Endothelial cell of umbilical vein (primary cell): Measurements from ENCODE around the gene PIGO. TPM values are rescaled to one million over a fixed set of nuclear protein-coding genes. Genes with fewer than 3 reads are reported as not detected.

Experiments
- BruUV-seq: library from RNA; stranded (reverse); fragments of 400-500 nt; replicated peaks from 2 replicates; lab custom pipeline; 2021; lab: Mats Ljungman, UMichigan
- CTCF ChIA-PET: fragments of 300-600, 350-600 bp; sonication (Branson Sonifier 250); formaldehyde crosslinking; loops from one replicate; lab custom pipeline; 2021; ENCODE audit warnings: antibody characterized with exemption, inconsistent platforms; lab: Charles Lee
- POLR2A ChIA-PET: fragments of 300-600, 350-600 bp; sonication (Branson Sonifier 250); formaldehyde crosslinking; loops from one replicate; lab custom pipeline; 2021; ENCODE audit warnings: antibody characterized with exemption, inconsistent platforms; lab: Charles Lee
- DNase-seq: peaks from one replicate; pipeline ENCODE4 v3.0.0-alpha.2; 2011; ENCODE audit warnings: low read depth, low spot score
- FAIRE-seq: peaks from 2 replicates; lab custom pipeline; 2011; peaks lifted over from hg19 to GRCh38; lab: Jason Lieb, UNC
- H2AFZ ChIP-seq: 2 replicates; pipeline ENCODE4 v1.6.0; 2012; ENCODE audit warnings: low read depth, low read length, control low read depth, inconsistent platforms
- H3K27ac ChIP-seq: 2 replicates; pipeline ENCODE4 v1.5.1; 2011; ENCODE audit warnings: low read depth, mild to moderate bottlenecking, control low read depth, low read length, moderate library complexity; ENCODE audit not compliant: insufficient read depth
- H3K27me3 ChIP-seq, 2 experiments: 2 replicates each; pipeline versions ENCODE4 v1.6.0 to v1.6.1; 2011; ENCODE audit warnings: low read length in 2 of 2, mixed read lengths in 1 of 2; ENCODE audit not compliant: control insufficient read depth in 2 of 2, insufficient read depth in 2 of 2
- H3K36me3 ChIP-seq, 2 experiments: 2 replicates in 1 of 2; 3 replicates in 1 of 2; pipeline ENCODE4 v1.5.1; 2011; ENCODE audit warnings: low read length in 2 of 2, mild to moderate bottlenecking in 1 of 2, moderate library complexity in 1 of 2; ENCODE audit not compliant: control insufficient read depth in 2 of 2, insufficient read depth in 2 of 2; ENCODE audit errors: extremely low read depth in 1 of 2
- H3K4me1 ChIP-seq: 3 replicates; pipeline ENCODE4 v1.5.1; 2011; ENCODE audit warnings: mild to moderate bottlenecking, low read length; ENCODE audit not compliant: control insufficient read depth, insufficient read depth; ENCODE audit errors: extremely low read depth
- H3K4me2 ChIP-seq: 2 replicates; pipeline ENCODE4 v1.6.1; 2011; ENCODE audit warnings: low read length, control low read depth, mixed read lengths; ENCODE audit not compliant: insufficient read depth
- H3K4me3 ChIP-seq, 3 experiments: fragments of 200-600 bp in 1 of 3; sonication (generic), shearing (Covaris generic) in 1 of 3; replicated peaks in 1 of 3; 2 replicates each; pipeline ENCODE4 v1.5.1; 2011 to 2016; ENCODE audit warnings: control low read depth in 3 of 3, low read length in 3 of 3, mild to moderate bottlenecking in 2 of 3, inconsistent platforms in 1 of 3, low read depth in 1 of 3, moderate library complexity in 1 of 3; ENCODE audit not compliant: insufficient read depth in 1 of 3
- H3K79me2 ChIP-seq: 2 replicates; pipeline ENCODE4 v1.6.0; 2012; ENCODE audit warnings: low read length, inconsistent platforms; ENCODE audit not compliant: control insufficient read depth, insufficient read depth
- H3K9ac ChIP-seq: replicated peaks from 2 replicates; pipeline ENCODE3; 2011; ENCODE audit warnings: low read length, control low read depth; ENCODE audit not compliant: insufficient read depth; ENCODE audit errors: extremely low read depth
- H3K9me1 ChIP-seq: replicated peaks from 3 replicates; pipeline ENCODE4 v1.6.0; 2011; ENCODE audit warnings: mild to moderate bottlenecking, low read length; ENCODE audit not compliant: control insufficient read depth, insufficient read depth; ENCODE audit errors: extremely low read depth
- H3K9me3 ChIP-seq: replicated peaks from 2 replicates; pipeline ENCODE4 v1.5.1; 2012; ENCODE audit warnings: low read length, inconsistent platforms; ENCODE audit not compliant: control insufficient read depth, insufficient read depth
- H4K20me1 ChIP-seq: replicated peaks from 2 replicates; pipeline ENCODE3; 2011; ENCODE audit warnings: mild to moderate bottlenecking, low read length; ENCODE audit not compliant: control insufficient read depth, insufficient read depth; ENCODE audit errors: extremely low read depth
- CTCF ChIP-seq, 2 donors: IDR thresholded peaks; 1 replicate in 1 of 2; 2 replicates in 1 of 2; pipeline ENCODE4 v1.5.1; 2011; ENCODE audit warnings: low read length in 2 of 2, mild to moderate bottlenecking in 2 of 2, moderate library complexity in 2 of 2, control low read depth in 1 of 2, inconsistent platforms in 1 of 2, low read depth in 1 of 2; ENCODE audit not compliant: insufficient read depth in 1 of 2; ENCODE audit errors: extremely low read depth in 1 of 2
- EZH2 ChIP-seq: IDR thresholded peaks from 2 replicates; pipeline ENCODE4 v1.6.1; 2012; ENCODE audit warnings: borderline replicate concordance, low read depth, mild to moderate bottlenecking, moderate library complexity, low read length, inconsistent platforms; ENCODE audit not compliant: severe bottlenecking
- FOS ChIP-seq: IDR thresholded peaks from 2 replicates; pipeline ENCODE4 v1.6.1; 2011; ENCODE audit warnings: mild to moderate bottlenecking, low read length, moderate library complexity, borderline replicate concordance; ENCODE audit not compliant: insufficient read depth
- GATA2 ChIP-seq: IDR thresholded peaks from 2 replicates; pipeline ENCODE4 v1.7.0; 2011; ENCODE audit warnings: low read depth, mild to moderate bottlenecking, moderate library complexity, mixed read lengths, low read length; ENCODE audit not compliant: insufficient read length, insufficient read depth
- JUN ChIP-seq: IDR thresholded peaks from 2 replicates; pipeline ENCODE4 v1.6.1; 2011; ENCODE audit warnings: borderline replicate concordance, low read depth; ENCODE audit not compliant: insufficient read length, insufficient read depth
- MAX ChIP-seq: IDR thresholded peaks from 2 replicates; pipeline ENCODE4 v1.6.1; 2011; ENCODE audit not compliant: insufficient read depth, insufficient read length
- MYC ChIP-seq: IDR thresholded peaks from one replicate; pipeline ENCODE4 v1.6.1; 2011; ENCODE audit warnings: mild to moderate bottlenecking, low read depth, low read length
- POLR2A ChIP-seq: IDR thresholded peaks from 2 replicates; pipeline ENCODE4 v1.6.1; 2012; ENCODE audit warnings: low read depth, mild to moderate bottlenecking, control low read depth, low read length
- POLR2AphosphoS5 ChIP-seq: IDR thresholded peaks from 2 replicates; pipeline ENCODE4 v1.6.1; 2012; ENCODE audit warnings: low read depth, mild to moderate bottlenecking, control low read depth, low read length, moderate library complexity; ENCODE audit not compliant: insufficient read depth
- dilution Hi-C: fragments of 300-500 bp; cut with MboI; formaldehyde crosslinking; loops from one replicate; pipeline ENCODE4 v1.15.0; 2019; ENCODE audit warnings: low sequenced_read_pairs; ENCODE audit not compliant: extremely low pct_ligation_motif_present
- intact Hi-C: fragments of 100-400 bp; cut with micrococcal nuclease; formaldehyde crosslinking; loops from one replicate; pipeline ENCODE4 v1.10.0; 2022
- polyA plus RNA-seq, 4 experiments: library from polyadenylated mRNA; depleted of rRNA in 3 of 4; stranded (reverse) in 3 of 4; unstranded in 1 of 4; fragments of >200 nt; gene quantifications; 2 replicates each; pipeline versions ENCODE4 v1.2.1 to v1.2.3, GENCODE V29; 2011 to 2012; ENCODE audit warnings: missing spikeins in 1 of 4
- total RNA-seq: library from RNA; stranded (reverse); gene quantifications from 2 replicates; pipeline ENCODE4 v1.2.3, GENCODE V29; 2021

The PIGO gene
- total and polyA plus RNA-seq, 2 donors (not counting 3 experiments of a cell fraction or from before 2014, with no cell fraction given), result 23.5 to 27.3 TPM

- FAIRE-seq (no peak), DNase-seq (no peak)
- no TSS peak for BruUV-seq
- no peaks in the 10 kb centered on the region for H3K4me1 ChIP-seq
- ChIA-PET POLR2A (no interaction called here), CTCF (interaction anchor here (2.0 kb wide), 1 partner anchor 13 kb away, joined by 4 read pairs; no protein-coding TSS in a partner anchor)
- no peak overlapping the region for H3K27ac ChIP-seq
- no peak overlapping the region for H2AFZ ChIP-seq
- no peak overlapping the region for H3K4me3 ChIP-seq
- no peaks in the 10 kb centered on the region for H3K9me1 ChIP-seq
- no peaks in the 10 kb centered on the region for H3K9me3 ChIP-seq
- H4K20me1 ChIP-seq, result no peaks in the 10 kb centered on the region
- H3K9ac ChIP-seq, result no peak overlapping the region
- no peaks in the 10 kb centered on the region for H3K79me2 ChIP-seq
- no peaks in the 10 kb centered on the region for H3K36me3 ChIP-seq
- H3K4me2 ChIP-seq, result no peak overlapping the region
- intact Hi-C loops, result no loop called here
- no peaks in the 10 kb centered on the region for H3K27me3 ChIP-seq
- TF ChIP-seq MAX (no peak), EZH2 (no peak), MYC (no peak), POLR2AphosphoS5 (no peak), POLR2A (no peak), GATA2 (no peak)
- dilution Hi-C loops, result no loop called here
These were observed 40.5 kb upstream of the PIGO start for GRCh38 chr9:35136866-35137265.

- H3K4me1 ChIP-seq, result no peaks in the 10 kb centered on the region
- H3K27me3 ChIP-seq, result no peaks in the 10 kb centered on the region
- H3K9ac ChIP-seq, result no peak overlapping the region
- H2AFZ ChIP-seq, result no peak overlapping the region
- TF ChIP-seq FOS, result no peak
- no peak for TF ChIP-seq JUN
- TF ChIP-seq POLR2A, result no peak
- TF ChIP-seq POLR2AphosphoS5, result no peak
- no peak for TF ChIP-seq MAX
- TF ChIP-seq GATA2, result no peak
- no peak for TF ChIP-seq EZH2
- no peak for TF ChIP-seq MYC
- TF ChIP-seq CTCF (IDR thresholded peaks at IDR 0.05; ENCODE audit: extremely low read depth in 1 of 2, insufficient read depth in 1 of 2, low read depth in 1 of 2, low read length in 2 of 2), result no peak
- H3K36me3 ChIP-seq, result no peaks in the 10 kb centered on the region
- no TSS peak for BruUV-seq
- FAIRE-seq (no peak), DNase-seq (no peak)
- POLR2A ChIA-PET, result no interaction called here
- intact Hi-C loops, result no loop called here
- H3K4me2 ChIP-seq, result no peak overlapping the region
- no peak overlapping the region for H3K27ac ChIP-seq
- H3K79me2 ChIP-seq, result no peaks in the 10 kb centered on the region
- H4K20me1 ChIP-seq, result no peaks in the 10 kb centered on the region
- dilution Hi-C loops, result no loop called here
- H3K9me3 ChIP-seq, result no peaks in the 10 kb centered on the region
- no peaks in the 10 kb centered on the region for H3K9me1 ChIP-seq
- CTCF ChIA-PET, result interaction anchor here (1.1 to 2.0 kb wide), 4 partner anchors 9 to 343 kb away, joined by 3 to 4 read pairs (median 3); no protein-coding TSS in a partner anchor
- no peak overlapping the region for H3K4me3 ChIP-seq
These were observed 39.6 kb upstream of the PIGO start for GRCh38 chr9:35135988-35136387.
